SU-DHL-6 (cell line): ENCODE results near the gene CHIC2.

ENCODE experiments used
- H2AFZ ChIP-seq: fragments of 200-600 bp; sonication (generic); 2 replicates; pipeline ENCODE4 v1.6.1; 2014; ENCODE audit warnings: low read depth, mild to moderate bottlenecking, moderate library complexity, mixed read lengths, antibody characterized with exemption, low read length; ENCODE audit not compliant: severe bottlenecking
- H3F3A ChIP-seq: fragments of 200-600 bp; shearing (Covaris generic); 2 replicates; pipeline ENCODE4 v1.6.0; 2016; ENCODE audit warnings: antibody characterized with exemption, mild to moderate bottlenecking; ENCODE audit not compliant: insufficient read depth
- H3K27ac ChIP-seq: fragments of 200-600 bp; sonication (generic); 2 replicates; pipeline ENCODE4 v1.5.1; 2016; ENCODE audit warnings: low read depth, mild to moderate bottlenecking, low read length, moderate library complexity, mixed read lengths
- H3K27me3 ChIP-seq: fragments of 200-600 bp; sonication (generic), shearing (Covaris generic); 2 replicates; pipeline ENCODE4 v1.6.0; 2014; ENCODE audit warnings: mild to moderate bottlenecking, low read length
- H3K36me3 ChIP-seq: fragments of 200-600 bp; sonication (generic); 2 replicates; pipeline ENCODE4 v1.6.1; 2014; ENCODE audit warnings: mild to moderate bottlenecking, low read length, mixed read lengths
- H3K4me2 ChIP-seq: fragments of 300-600, 200-600 bp; shearing (Covaris generic), sonication (generic); 2 replicates; pipeline ENCODE4 v1.6.0; 2014; ENCODE audit warnings: low read length, low read depth, mild to moderate bottlenecking; ENCODE audit not compliant: poor library complexity, severe bottlenecking
- H3K4me3 ChIP-seq: fragments of 200-600 bp; sonication (generic); 2 replicates; pipeline ENCODE4 v1.5.1; 2014; ENCODE audit warnings: antibody characterized with exemption, low read length, mild to moderate bottlenecking, mixed read lengths; ENCODE audit not compliant: insufficient read depth, poor library complexity, severe bottlenecking
- H3K79me2 ChIP-seq: fragments of 200-600 bp; sonication (generic); 2 replicates; pipeline ENCODE4 v1.6.1; 2014; ENCODE audit warnings: mild to moderate bottlenecking, low read length, moderate library complexity; ENCODE audit not compliant: insufficient read depth
- H3K9ac ChIP-seq: fragments of 200-600 bp; sonication (generic); 2 replicates; pipeline ENCODE4 v1.7.0; 2014; ENCODE audit warnings: mild to moderate bottlenecking, low read length
- H3K9me2 ChIP-seq: fragments of 200-600 bp; sonication (generic); replicated peaks from 2 replicates; pipeline ENCODE4 v1.6.1; 2014; ENCODE audit warnings: low read length; ENCODE audit not compliant: insufficient read depth
- H3K9me3 ChIP-seq: fragments of 200-600 bp; sonication (generic); 2 replicates; pipeline ENCODE4 v1.6.1; 2014; ENCODE audit warnings: low read length, mixed read lengths; ENCODE audit not compliant: insufficient read depth
- H4K20me1 ChIP-seq: fragments of 200-600 bp; sonication (generic); 2 replicates; pipeline ENCODE4 v1.6.1; 2014; ENCODE audit warnings: low read depth, mild to moderate bottlenecking, antibody characterized with exemption, low read length, moderate library complexity, mixed read lengths
- EZH2phosphoT487 ChIP-seq: fragments of 200-600 bp; sonication (generic), shearing (Covaris generic); conservative IDR thresholded peaks from 2 replicates; pipeline ENCODE4 v1.6.1; 2018; ENCODE audit warnings: mild to moderate bottlenecking, antibody characterized with exemption, low read length, moderate library complexity, mixed read lengths
- TF ChIP-seq, protein P1 (sequence below): fragments of 200-600 bp; sonication (generic); IDR thresholded peaks from one replicate; pipeline ENCODE4 v1.5.1; 2017; ENCODE audit warnings: antibody characterized with exemption, mild to moderate bottlenecking, low read length, moderate library complexity; ENCODE audit not compliant: insufficient read depth, poor library complexity, severe bottlenecking

The CHIC2 gene

GRCh38 chr4:54091637-54092404 is 27.4 kb upstream of the CHIC2 start:
- H2AFZ ChIP-seq = peak overlapping the region; percentile 93
- H3K27ac ChIP-seq = no peak overlapping the region
- no peak for TF ChIP-seq EZH2phosphoT487
- TF ChIP-seq, protein P1, sequence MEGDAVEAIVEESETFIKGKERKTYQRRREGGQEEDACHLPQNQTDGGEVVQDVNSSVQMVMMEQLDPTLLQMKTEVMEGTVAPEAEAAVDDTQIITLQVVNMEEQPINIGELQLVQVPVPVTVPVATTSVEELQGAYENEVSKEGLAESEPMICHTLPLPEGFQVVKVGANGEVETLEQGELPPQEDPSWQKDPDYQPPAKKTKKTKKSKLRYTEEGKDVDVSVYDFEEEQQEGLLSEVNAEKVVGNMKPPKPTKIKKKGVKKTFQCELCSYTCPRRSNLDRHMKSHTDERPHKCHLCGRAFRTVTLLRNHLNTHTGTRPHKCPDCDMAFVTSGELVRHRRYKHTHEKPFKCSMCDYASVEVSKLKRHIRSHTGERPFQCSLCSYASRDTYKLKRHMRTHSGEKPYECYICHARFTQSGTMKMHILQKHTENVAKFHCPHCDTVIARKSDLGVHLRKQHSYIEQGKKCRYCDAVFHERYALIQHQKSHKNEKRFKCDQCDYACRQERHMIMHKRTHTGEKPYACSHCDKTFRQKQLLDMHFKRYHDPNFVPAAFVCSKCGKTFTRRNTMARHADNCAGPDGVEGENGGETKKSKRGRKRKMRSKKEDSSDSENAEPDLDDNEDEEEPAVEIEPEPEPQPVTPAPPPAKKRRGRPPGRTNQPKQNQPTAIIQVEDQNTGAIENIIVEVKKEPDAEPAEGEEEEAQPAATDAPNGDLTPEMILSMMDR = no peak
- no peaks in the 10 kb centered on the region for H3K9me2 ChIP-seq
- no peaks in the 10 kb centered on the region for H3K9me3 ChIP-seq
- no peaks in the 10 kb centered on the region for H3K36me3 ChIP-seq
- no peaks in the 10 kb centered on the region for H3F3A ChIP-seq
- H3K9ac ChIP-seq = peak overlapping the region; percentile 58
- peak overlapping the region; percentile 84 for H3K4me2 ChIP-seq
- H4K20me1 ChIP-seq = no peaks in the 10 kb centered on the region
- no peaks in the 10 kb centered on the region for H3K79me2 ChIP-seq
- H3K4me3 ChIP-seq = peak overlapping the region; percentile 57
- H3K27me3 ChIP-seq = no peaks in the 10 kb centered on the region

GRCh38 chr4:54090804-54091623 is 26.6 kb upstream of the CHIC2 start:
- no peaks in the 10 kb centered on the region for H3K36me3 ChIP-seq
- peak overlapping the region; percentile 93 for H2AFZ ChIP-seq
- no peaks in the 10 kb centered on the region for H3K79me2 ChIP-seq
- H3K4me2 ChIP-seq = peak overlapping the region; percentile 84
- TF ChIP-seq, protein P1 = no peak
- no peak for TF ChIP-seq EZH2phosphoT487
- no peaks in the 10 kb centered on the region for H3K27me3 ChIP-seq
- no peak overlapping the region for H3K27ac ChIP-seq
- peak overlapping the region; percentile 57 for H3K4me3 ChIP-seq
- peak overlapping the region; percentile 58 for H3K9ac ChIP-seq
- no peaks in the 10 kb centered on the region for H3F3A ChIP-seq
- no peaks in the 10 kb centered on the region for H4K20me1 ChIP-seq
- H3K9me3 ChIP-seq = no peaks in the 10 kb centered on the region
- H3K9me2 ChIP-seq = no peaks in the 10 kb centered on the region

GRCh38 chr4:54090404-54090803 is 26.0 kb upstream of the CHIC2 start:
- Histone ChIP-seq H3K27ac (no peak overlapping the region), H2AFZ (no peak overlapping the region), H3K27me3 (no peaks in the 10 kb centered on the region), H3K36me3 (no peaks in the 10 kb centered on the region), H3K9me3 (no peaks in the 10 kb centered on the region), H3K4me3 (no peak overlapping the region), H4K20me1 (no peaks in the 10 kb centered on the region), H3K4me2 (peak overlapping the region; percentile 84), H3K9me2 (no peaks in the 10 kb centered on the region), H3F3A (no peaks in the 10 kb centered on the region), H3K9ac (no peak overlapping the region), H3K79me2 (no peaks in the 10 kb centered on the region)
- no peak for TF ChIP-seq EZH2phosphoT487
- TF ChIP-seq, protein P1 = no peak
